Heart right ventricle (tissue), 16 donors: ENCODE measurements around the gene ZNF823. TPM values are rescaled to one million over a fixed set of nuclear protein-coding genes. Genes with fewer than 3 reads are reported as not detected.
A peak's percentile ranks its signal among the peaks of the same experiment; 100 is the strongest.

Experiments
- ATAC-seq, 8 donors: fragments of 200-7000 bp; cut with Tn5 transposase; one replicate each; pipeline ENCODE4 v1.9.1; 2020; ENCODE audit warnings: mild to moderate bottlenecking in 8 of 8, moderate library complexity in 8 of 8, moderate number of reproducible peaks in 1 of 8
- DNase-seq, 2 donors: peaks; one replicate each; pipeline ENCODE4 v3.0.0-alpha.2; 2020
- H3K27ac ChIP-seq, 10 donors: fragments of 200-600 bp; sonication (generic) in 2 of 10; one replicate each; pipeline versions ENCODE4 v1.5.0 to v1.8.0; 2020 to 2022; ENCODE audit warnings: mild to moderate bottlenecking in 3 of 10
- H3K27me3 ChIP-seq, 7 donors: fragments of 200-600 bp; one replicate each; pipeline ENCODE4 v1.8.0; 2021 to 2022; ENCODE audit warnings: mild to moderate bottlenecking in 2 of 7
- H3K36me3 ChIP-seq, 9 donors: fragments of 200-600 bp; sonication (generic) in 1 of 9; one replicate each; pipeline versions ENCODE4 v1.5.0 to v1.8.0; 2020 to 2022; ENCODE audit warnings: mild to moderate bottlenecking in 2 of 9
- H3K4me1 ChIP-seq, 9 donors: fragments of 200-600 bp; sonication (generic) in 1 of 9; one replicate each; pipeline versions ENCODE4 v1.5.0 to v1.8.0; 2020 to 2022; ENCODE audit warnings: mild to moderate bottlenecking in 4 of 9
- H3K4me3 ChIP-seq, 10 donors: fragments of 200-600 bp; sonication (generic) in 2 of 10; one replicate each; pipeline versions ENCODE4 v1.5.0 to v1.8.0; 2020 to 2022; ENCODE audit warnings: mild to moderate bottlenecking in 7 of 10, moderate library complexity in 2 of 10
- H3K9me3 ChIP-seq, 11 donors: fragments of 200-600 bp in 10 of 11; sonication (generic) in 2 of 11; one replicate each; pipeline versions ENCODE4 v1.5.0 to v1.8.0; 2013 to 2022; ENCODE audit warnings: mild to moderate bottlenecking in 2 of 11, control low read depth in 1 of 11, moderate library complexity in 1 of 11
- WGBS, 2 donors: extraction: QIAGEN DNeasy Blood & Tissue Kit; methylation state at CpG; one replicate each; pipeline ENCODE4 v1.1.7; 2013; ENCODE audit warnings: inconsistent platforms in 1 of 2; 5-methylcytosine and 5-hydroxymethylcytosine counted together
- intact Hi-C, 10 donors: fragments of 100-400 bp; cut with DNase I; formaldehyde crosslinking; loops; one replicate each; pipeline versions ENCODE4 v1.11.1 to v1.14.2; 2022
- polyA plus RNA-seq, 2 donors: library from polyadenylated mRNA; stranded (reverse); fragments of 200-250 nt; gene quantifications; one replicate each; pipeline ENCODE4 v1.2.3, GENCODE V29; 2013
- total RNA-seq, 10 donors: library from RNA; stranded (reverse); fragmentation: NEBNext Ultra II Directional in 3 of 10; extraction: Animal tissue kit (Norgen Biotek cat#: 25700) in 3 of 10; gene quantifications; one replicate each; pipeline versions ENCODE4 v1.2.1 to v1.2.4, GENCODE V29; 2021 to 2023
- TF ChIP-seq, protein P1 (sequence below), 9 donors: fragments of 200-600 bp; sonication (generic) in 2 of 9; IDR thresholded peaks; one replicate each; pipeline versions ENCODE4 v1.5.0 to v1.8.0; 2021 to 2022; ENCODE audit warnings: antibody characterized with exemption in 9 of 9, mild to moderate bottlenecking in 5 of 9, moderate library complexity in 1 of 9
- donor health status: Arrhythmogenic right ventricular cardiomyopathy.
- donor health status: ischemic (EF 13 %, LVEDD 7.1; RV severe dilation, severe dysfunction).
- donor health status: healthy with polysubstance abuse.
- donor health status: DM: no; HTN: yes; CAD: no.
- donor health status: DM: no; HTN: no; CAD: no.
- donor health status: ischemic (EF 25% LVEDD 6.9; RV normal size, moderate dysfunction).
- donor health status: ischemic (EF 25% LVEDD 5.7; RV mildly dilated, moderate dysfunction).
- donor health status: healthy.
- donor health status: DM: yes; HTN: yes; CAD: no.
- donor health status: Ischemic cardiomyopathy.
- donor health status: ischemic (EF 35%, LVEDD 5.7; RV mildly dilated, moderate dysfunction).
- donor health status: nonischemic (EF 11% LVEDD 7.7; RV severe dilation, severe dysfunction).
- donor health status: DM: yes; HTN: yes; CAD: no.
- donor health status: PGD.
- donor health status: ischemic (EF 29% LVEDD 5.4; RV normal size, mild dysfunction).
- donor health status: nonischemic (EF 23%, LVEDD 6.1; RV moderate dilation, normal function).

ZNF823 gene
- total and polyA plus RNA-seq, 12 donors: 2.0 to 5.7 (median 3.3) TPM

DNA sequence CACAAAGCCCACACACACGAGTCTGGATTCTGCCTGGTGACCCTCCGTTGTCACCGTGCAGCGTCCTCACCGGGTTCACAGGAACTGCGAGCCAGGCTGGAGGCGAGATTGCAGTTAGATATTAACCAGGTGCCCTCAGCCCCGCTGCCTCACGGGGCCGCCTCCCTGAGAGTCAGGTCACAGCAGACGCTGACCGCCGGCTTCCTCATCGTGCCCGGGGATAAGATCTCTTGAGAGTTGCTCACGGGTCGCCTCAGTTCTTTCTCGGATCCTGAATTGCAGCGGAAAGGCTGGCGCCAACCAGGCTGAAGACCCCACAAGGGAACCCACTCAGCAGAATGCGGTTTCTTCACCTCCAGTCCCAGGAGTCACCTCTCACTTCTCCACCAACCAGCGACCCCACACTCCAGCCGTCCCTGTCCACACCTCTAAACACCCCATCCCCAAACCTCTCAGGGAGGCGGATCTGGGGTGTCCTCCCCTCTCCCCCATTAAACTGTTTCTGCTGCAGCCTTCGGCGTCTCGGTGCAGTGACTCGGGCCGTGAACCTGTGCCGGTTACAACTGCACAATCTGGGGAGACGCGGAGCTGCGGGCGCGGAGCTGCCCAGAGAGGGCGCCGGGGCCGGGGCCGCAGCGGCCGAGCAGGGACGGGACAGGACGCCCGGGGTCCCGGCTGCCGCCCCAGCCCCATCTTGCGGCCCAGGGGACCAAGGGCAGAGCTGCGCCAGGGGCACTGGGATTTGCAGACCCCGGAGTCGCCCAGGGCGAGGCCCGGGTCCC, 591 bp downstream of the ZNF823 start:
- H3K4me1 ChIP-seq: peaks cover 0 to 31% (median 26%) of the 10 kb centered on the region in 9 donors
- H3K27ac ChIP-seq: peak overlapping the region; percentile 47 to 97 (median 93)
- no peaks in the 10 kb centered on the region for H3K27me3 ChIP-seq
- H3K4me3 ChIP-seq: peak overlapping the region; percentile 82 to 97 (median 92)
- intact Hi-C loops: loop anchor here in 6 of 10 donors (2.0 to 5.0 kb wide), 4 partner anchors 29 to 141 kb away; partner anchors contain the start of genes ZNF441 (in 4 of the 6) and ZNF627 (in 1 of the 6)
- TF ChIP-seq, protein P1, sequence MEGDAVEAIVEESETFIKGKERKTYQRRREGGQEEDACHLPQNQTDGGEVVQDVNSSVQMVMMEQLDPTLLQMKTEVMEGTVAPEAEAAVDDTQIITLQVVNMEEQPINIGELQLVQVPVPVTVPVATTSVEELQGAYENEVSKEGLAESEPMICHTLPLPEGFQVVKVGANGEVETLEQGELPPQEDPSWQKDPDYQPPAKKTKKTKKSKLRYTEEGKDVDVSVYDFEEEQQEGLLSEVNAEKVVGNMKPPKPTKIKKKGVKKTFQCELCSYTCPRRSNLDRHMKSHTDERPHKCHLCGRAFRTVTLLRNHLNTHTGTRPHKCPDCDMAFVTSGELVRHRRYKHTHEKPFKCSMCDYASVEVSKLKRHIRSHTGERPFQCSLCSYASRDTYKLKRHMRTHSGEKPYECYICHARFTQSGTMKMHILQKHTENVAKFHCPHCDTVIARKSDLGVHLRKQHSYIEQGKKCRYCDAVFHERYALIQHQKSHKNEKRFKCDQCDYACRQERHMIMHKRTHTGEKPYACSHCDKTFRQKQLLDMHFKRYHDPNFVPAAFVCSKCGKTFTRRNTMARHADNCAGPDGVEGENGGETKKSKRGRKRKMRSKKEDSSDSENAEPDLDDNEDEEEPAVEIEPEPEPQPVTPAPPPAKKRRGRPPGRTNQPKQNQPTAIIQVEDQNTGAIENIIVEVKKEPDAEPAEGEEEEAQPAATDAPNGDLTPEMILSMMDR (IDR thresholded peaks at IDR 0.05): peak in 3 of 9 donors; percentile 26 to 30 (median 28)
- peak; percentile 28 to 80 (median 50) for ATAC-seq
- DNase-seq: peak; percentile 23 to 31
- WGBS, 2 donors: 0 to 1% methylated on average over 51 to 52 of the region's 52 CpGs
- H3K36me3 ChIP-seq: peaks cover 0 to 5% (median 0%) of the 10 kb centered on the region in 9 donors
- no peaks in the 10 kb centered on the region for H3K9me3 ChIP-seq

DNA sequence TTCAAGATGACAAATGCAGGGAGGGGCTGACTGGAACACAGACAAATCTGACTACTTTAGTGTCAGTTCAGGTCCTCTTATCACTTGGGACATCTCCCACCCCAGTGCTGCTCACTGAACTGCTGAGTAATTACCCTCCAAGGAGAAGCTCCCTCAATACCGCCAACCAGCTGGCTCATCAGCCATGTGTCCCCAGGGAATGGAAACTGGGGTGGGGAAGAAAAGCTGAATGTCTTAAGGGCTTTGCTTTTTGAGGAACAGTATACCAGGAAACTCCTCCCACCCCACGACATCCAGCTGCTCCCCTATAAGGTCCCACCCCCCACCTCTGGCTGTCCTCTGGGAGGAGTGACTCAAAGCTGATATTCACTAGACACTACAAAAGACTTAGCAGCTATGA, 2.0 kb downstream of the ZNF823 start:
- TF ChIP-seq, protein P1 (IDR thresholded peaks at IDR 0.05): no peak
- Histone ChIP-seq H3K4me1 (peaks cover 0 to 31% (median 26%) of the 10 kb centered on the region in 9 donors), H3K27me3 (no peaks in the 10 kb centered on the region), H3K36me3 (peaks cover 0 to 5% (median 0%) of the 10 kb centered on the region in 9 donors), H3K9me3 (no peaks in the 10 kb centered on the region), H3K4me3 (peak overlapping the region in 1 of 10 donors; percentile 20), H3K27ac (no peak overlapping the region)
- intact Hi-C loops: loop anchor here in 2 of 10 donors (5.0 kb wide), 2 partner anchors 39 to 139 kb away; partner anchors contain the start of gene ZNF627 (in 1 of the 2)
- 36 to 47% methylated on average over 2 of the region's 2 CpGs for WGBS, 2 donors
- ATAC-seq: peak in 1 of 8 donors; percentile 38
- peak; percentile 31 to 39 for DNase-seq

DNA sequence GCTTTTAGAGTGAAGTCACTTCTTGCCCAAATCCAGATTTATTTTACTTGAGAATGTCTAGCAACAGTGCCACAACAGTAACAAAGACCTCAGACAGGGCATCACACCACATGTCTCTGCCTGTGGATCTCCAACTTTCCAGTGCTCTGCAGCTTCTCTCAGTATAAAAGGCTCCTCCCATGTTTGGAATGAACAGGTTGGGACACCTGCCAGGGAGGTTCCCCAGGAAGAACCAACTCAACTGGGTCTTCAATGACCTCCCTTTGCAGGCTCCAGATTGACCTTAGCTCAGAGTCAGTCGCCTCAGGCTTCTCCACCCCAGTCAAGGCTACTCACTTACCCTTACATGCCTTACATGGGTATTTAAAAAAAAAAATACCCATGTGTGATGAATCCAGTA, 3.4 kb downstream of the ZNF823 start:
- WGBS, 2 donors: 88 to 97% methylated on average over 1 of the region's 1 CpG
- H3K27ac ChIP-seq: no peak overlapping the region

DNA sequence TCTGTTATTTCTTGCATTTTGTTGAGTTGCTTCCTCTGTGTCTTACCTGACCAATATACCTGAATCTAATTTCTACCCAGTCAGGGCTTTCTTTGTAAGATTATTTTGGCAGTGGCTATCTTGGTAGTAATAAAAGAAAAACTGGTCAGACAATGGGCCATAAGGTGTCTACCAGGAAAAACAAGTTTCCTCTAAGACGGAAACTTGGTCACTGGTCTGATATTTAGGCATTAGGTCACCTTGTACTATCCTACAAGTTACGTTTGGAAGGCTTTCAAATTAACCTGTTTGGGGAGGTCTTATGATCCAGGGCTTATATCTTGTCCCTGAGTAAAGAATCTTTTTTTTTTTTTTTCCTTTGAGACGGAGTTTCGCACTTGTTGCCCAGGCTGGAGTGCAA, 9.2 kb downstream of the ZNF823 start:
- DNase-seq: no peak
- WGBS, 2 donors: 83 to 86% methylated on average over 4 of the region's 4 CpGs
- ATAC-seq: no peak
- Histone ChIP-seq H3K4me1 (no peaks in the 10 kb centered on the region), H3K27ac (no peak overlapping the region), H3K4me3 (no peak overlapping the region), H3K27me3 (no peaks in the 10 kb centered on the region), H3K9me3 (peaks cover 0 to 26% (median 0%) of the 10 kb centered on the region in 11 donors), H3K36me3 (peaks cover 0 to 36% (median 11%) of the 10 kb centered on the region in 9 donors)
- TF ChIP-seq, protein P1 (IDR thresholded peaks at IDR 0.05): no peak
- intact Hi-C loops: no loop called here

More for the DNA sequence above, 3.4 kb downstream of the ZNF823 start:
- TF ChIP-seq, protein P1 (IDR thresholded peaks at IDR 0.05): no peak
- no peak overlapping the region for H3K4me3 ChIP-seq
- ATAC-seq (no peak), DNase-seq (no peak)
- H3K36me3 ChIP-seq: peaks cover 0 to 12% (median 0%) of the 10 kb centered on the region in 9 donors
- H3K9me3 ChIP-seq: no peaks in the 10 kb centered on the region
- intact Hi-C loops: loop anchor here in 2 of 10 donors (5.0 kb wide), 2 partner anchors 38 to 138 kb away; partner anchors contain the start of gene ZNF627 (in 1 of the 2)
- H3K27me3 ChIP-seq: no peaks in the 10 kb centered on the region
- H3K4me1 ChIP-seq: peaks cover 0 to 31% (median 26%) of the 10 kb centered on the region in 9 donors
